Measurements from ENCODE around the gene DEFB131B.
A peak's percentile ranks its signal among the peaks of the same experiment; 100 is the strongest.
"Not testable (repeated sequence)": the region's sequence is repeated elsewhere in the genome, so short reads cannot be mapped to it uniquely, and the experiment has no call there.

The DEFB131B gene

GRCh38 chr11:71878059-71878458, at the start of gene DEFB131B:
Gene DEFB131B (plus strand): TSS chr11:71878453. CDS start chr11:71878453, 0 bp downstream.
- DNase-seq (ENCODE audit: low read depth); H3K4me3 ChIP-seq (ENCODE audit: low read length): not testable (repeated sequence)

GRCh38 chr11:71829247-71829646, 49.0 kb upstream of the DEFB131B start:
- not testable (repeated sequence) for DNase-seq (ENCODE audit: low read depth); H3K4me3 ChIP-seq (ENCODE audit: low read length)

GRCh38 chr11:71829686-71830085, 48.6 kb upstream of the DEFB131B start:
- not testable (repeated sequence) for DNase-seq (ENCODE audit: low read depth)

GRCh38 chr11:71832811-71833210, 45.4 kb upstream of the DEFB131B start, which contains the start of gene DEFB108B:
Gene DEFB108B (plus strand): TSS chr11:71833200. CDS start chr11:71833200, 0 bp downstream.
- not testable (repeated sequence) for H3K4me3 ChIP-seq (ENCODE audit: low read length); DNase-seq (ENCODE audit: low read depth)

More at GRCh38 chr11:71829686-71830085, 48.6 kb upstream of the DEFB131B start:
- H3K4me3 ChIP-seq (ENCODE audit: low read length) = not testable (repeated sequence)

GRCh38 chr11:71842720-71843119, 35.5 kb upstream of the DEFB131B start:
- not testable (repeated sequence) for H3K4me3 ChIP-seq (ENCODE audit: low read length)
- DNase-seq (ENCODE audit: low read depth) = peak; percentile 14

- not testable (repeated sequence) for DNase-seq (ENCODE audit: low read depth); H3K4me3 ChIP-seq (ENCODE audit: low read length)
Observed at GRCh38 chr11:71843355-71843754, 34.9 kb upstream of the DEFB131B start.

- TF ChIP-seq CTCF (IDR thresholded peaks at IDR 0.05; ENCODE audit: insufficient read depth, low read depth, low read length, missing control alignments) = no peak
- no peak for DNase-seq (ENCODE audit: low read depth)
- H3K4me3 ChIP-seq (ENCODE audit: low read length) = no peak overlapping the region
Observed at GRCh38 chr11:71843858-71844257, 34.4 kb upstream of the DEFB131B start.

GRCh38 chr11:71853895-71854294, 24.4 kb upstream of the DEFB131B start:
- not testable (repeated sequence) for DNase-seq (ENCODE audit: low read depth); H3K4me3 ChIP-seq (ENCODE audit: low read length)

- not testable (repeated sequence) for DNase-seq (ENCODE audit: low read depth); H3K4me3 ChIP-seq (ENCODE audit: low read length)
Observed at GRCh38 chr11:71855880-71856279, 22.4 kb upstream of the DEFB131B start.

- not testable (repeated sequence) for H3K4me3 ChIP-seq (ENCODE audit: low read length); DNase-seq (ENCODE audit: low read depth)
Observed at GRCh38 chr11:71860835-71861234, 17.4 kb upstream of the DEFB131B start.

- peak; percentile 76 for DNase-seq (ENCODE audit: low read depth)
- peak; percentile 61 for TF ChIP-seq CTCF (IDR thresholded peaks at IDR 0.05; ENCODE audit: insufficient read depth, low read depth, low read length, missing control alignments)
- not testable (repeated sequence) for H3K4me3 ChIP-seq (ENCODE audit: low read length)
Observed at GRCh38 chr11:71863978-71864627, 14.2 kb upstream of the DEFB131B start.

- H3K4me3 ChIP-seq (ENCODE audit: low read length); DNase-seq (ENCODE audit: low read depth): not testable (repeated sequence)
Observed at GRCh38 chr11:71867209-71867608, 11.0 kb upstream of the DEFB131B start.

- not testable (repeated sequence) for H3K4me3 ChIP-seq (ENCODE audit: low read length); DNase-seq (ENCODE audit: low read depth)
Observed at GRCh38 chr11:71869931-71870330, 8.3 kb upstream of the DEFB131B start.

- not testable (repeated sequence) for H3K4me3 ChIP-seq (ENCODE audit: low read length); DNase-seq (ENCODE audit: low read depth)
Observed at GRCh38 chr11:71870661-71871060, 7.6 kb upstream of the DEFB131B start.

GRCh38 chr11:71876262-71876661, 2.0 kb upstream of the DEFB131B start:
- DNase-seq (ENCODE audit: low read depth); H3K4me3 ChIP-seq (ENCODE audit: low read length): not testable (repeated sequence)

- not testable (repeated sequence) for DNase-seq (ENCODE audit: low read depth); H3K4me3 ChIP-seq (ENCODE audit: low read length)
Observed at GRCh38 chr11:71885806-71886205, 7.6 kb downstream of the DEFB131B start.

GRCh38 chr11:71888335-71889010, 10.2 kb downstream of the DEFB131B start:
- H3K4me3 ChIP-seq (ENCODE audit: low read length) = not testable (repeated sequence)
- peak; percentile 61 for DNase-seq (ENCODE audit: low read depth)
